Measurements from ENCODE around the gene HOXA9.
A peak's percentile ranks its signal among the peaks of the same experiment; 100 is the strongest.

Gene HOXA9

GRCh38 chr7:27144781-27145164, 20.6 kb downstream of the HOXA9 start:
- no peak for DNase-seq (ENCODE audit: low read depth)
- no peak overlapping the region for H3K4me3 ChIP-seq (ENCODE audit: low read depth, low read length)
- TF ChIP-seq CTCF (IDR thresholded peaks at IDR 0.05; ENCODE audit: low read depth, low read length, missing control alignments), result no peak
- in situ Hi-C loops (cut with HindIII; ENCODE audit: low sequenced_read_pairs), result no loop called here

- in situ Hi-C loops (cut with HindIII; ENCODE audit: low sequenced_read_pairs), result no loop called here
- DNase-seq (ENCODE audit: low read depth), result no peak
- H3K4me3 ChIP-seq (ENCODE audit: low read depth, low read length), result no peak overlapping the region
- no peak for TF ChIP-seq CTCF (IDR thresholded peaks at IDR 0.05; ENCODE audit: low read depth, low read length, missing control alignments)
These were observed 21.2 kb downstream of the HOXA9 start for GRCh38 chr7:27143950-27144780.

DNA sequence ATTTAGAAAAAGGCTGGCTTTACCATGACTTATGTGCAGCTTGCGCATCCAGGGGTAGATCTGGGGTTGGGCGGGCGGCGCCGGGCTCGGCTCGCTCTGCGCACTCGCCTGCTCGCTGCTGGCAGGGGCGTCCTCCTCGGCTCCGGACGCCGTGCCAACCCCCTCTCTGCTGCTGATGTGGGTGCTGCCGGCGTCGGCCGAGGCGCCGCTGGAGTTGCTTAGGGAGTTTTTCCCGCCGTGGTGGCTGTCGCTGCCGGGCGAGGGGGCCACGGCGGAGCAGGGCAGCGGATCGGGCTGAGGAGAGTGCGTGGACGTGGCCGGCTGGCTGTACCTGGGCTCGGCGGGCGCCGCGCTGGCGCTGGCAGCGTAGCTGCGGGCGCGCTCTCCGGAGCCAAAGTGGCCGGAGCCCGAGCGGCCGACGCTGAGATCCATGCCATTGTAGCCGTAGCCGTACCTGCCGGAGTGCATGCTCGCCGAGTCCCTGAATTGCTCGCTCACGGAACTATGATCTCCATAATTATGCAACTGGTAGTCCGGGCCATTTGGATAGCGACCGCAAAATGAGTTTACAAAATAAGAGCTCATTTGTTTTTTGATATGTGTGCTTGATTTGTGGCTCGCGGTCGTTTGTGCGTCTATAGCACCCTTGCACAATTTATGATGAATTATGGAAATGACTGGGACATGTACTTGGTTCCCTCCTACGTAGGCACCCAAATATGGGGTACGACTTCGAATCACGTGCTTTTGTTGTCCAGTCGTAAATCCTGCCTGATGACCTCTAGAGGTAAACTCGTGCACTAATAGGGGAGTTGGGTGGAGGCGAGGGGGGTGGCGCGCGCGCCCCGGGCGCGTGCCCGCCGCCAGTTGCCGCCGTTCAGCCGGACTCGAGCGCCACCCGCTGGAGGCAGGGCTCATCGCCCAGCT, 22.1 kb downstream of the HOXA9 start, which contains the start of gene HOXA5:
Gene HOXA5, minus strand, starts transcription at position 659 of the 927 bp plus-strand sequence. Its CDS starts 74 bp downstream, at position 585.
- in situ Hi-C loops (cut with HindIII; ENCODE audit: low sequenced_read_pairs), result no loop called here
- H3K4me3 ChIP-seq (ENCODE audit: low read depth, low read length), result peak within 1 kb of the TSS; percentile 31
- no peak for DNase-seq (ENCODE audit: low read depth)
- peak; percentile 73 for TF ChIP-seq CTCF (IDR thresholded peaks at IDR 0.05; ENCODE audit: low read depth, low read length, missing control alignments)

DNA sequence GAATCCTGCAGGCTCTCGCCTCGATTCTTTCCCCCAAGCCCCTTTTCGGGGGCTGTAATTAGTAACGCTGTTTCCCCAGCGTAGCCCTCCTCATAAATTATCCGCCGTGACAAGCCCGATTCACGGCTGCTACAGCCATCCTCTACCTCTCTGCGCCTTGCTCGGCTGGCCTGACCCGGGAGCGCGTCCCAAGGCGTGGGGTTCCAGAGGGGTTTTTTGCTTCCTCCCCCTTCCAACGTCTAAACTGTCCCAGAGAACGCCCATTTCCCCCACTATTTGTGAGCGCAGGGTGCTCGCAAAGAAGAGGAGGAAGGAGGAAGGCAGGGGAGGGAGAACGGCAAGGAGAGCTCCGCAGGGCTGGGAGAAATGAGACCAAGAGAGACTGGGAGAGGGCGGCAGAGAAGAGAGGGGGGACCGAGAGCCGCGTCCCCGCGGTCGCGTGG, 22.7 kb downstream of the HOXA9 start:
- in situ Hi-C loops (cut with HindIII; ENCODE audit: low sequenced_read_pairs), result no loop called here
- H3K4me3 ChIP-seq (ENCODE audit: low read depth, low read length), result peak overlapping the region; percentile 31
- no peak for DNase-seq (ENCODE audit: low read depth)
- TF ChIP-seq CTCF (IDR thresholded peaks at IDR 0.05; ENCODE audit: low read depth, low read length, missing control alignments), result no peak

DNA sequence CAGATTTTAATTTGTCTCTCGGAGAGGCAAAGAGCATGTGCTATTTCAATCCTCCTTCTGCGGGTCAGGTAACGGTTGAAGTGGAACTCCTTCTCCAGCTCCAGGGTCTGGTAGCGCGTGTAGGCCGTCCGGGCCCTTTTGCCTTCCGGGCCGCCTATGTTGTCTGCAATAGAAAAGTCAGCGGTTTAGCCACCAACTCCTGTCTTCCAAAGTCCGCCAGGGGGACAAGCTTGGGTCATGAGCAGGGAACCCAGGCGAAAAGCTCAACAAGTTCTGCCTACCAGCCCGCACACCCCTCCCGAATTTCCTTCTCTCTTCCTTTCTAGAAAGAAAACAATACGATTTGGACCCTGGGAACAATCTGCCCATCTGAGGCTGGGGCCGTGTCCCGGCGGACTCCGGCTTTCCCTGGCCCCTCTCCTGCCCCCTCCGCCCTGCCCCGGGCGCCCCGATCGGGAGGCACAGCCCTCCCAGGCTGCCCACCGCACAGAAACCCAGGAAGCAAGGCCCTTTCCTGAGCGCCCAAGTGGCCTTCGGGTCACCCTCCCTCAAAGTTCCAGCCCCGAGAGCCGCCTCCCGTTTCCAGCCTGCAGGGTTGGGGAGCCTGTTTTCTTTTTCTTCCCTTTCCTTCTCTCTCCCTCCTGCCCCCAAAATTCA, 23.3 kb downstream of the HOXA9 start:
- in situ Hi-C loops (cut with HindIII; ENCODE audit: low sequenced_read_pairs), result no loop called here
- TF ChIP-seq CTCF (IDR thresholded peaks at IDR 0.05; ENCODE audit: low read depth, low read length, missing control alignments), result peak; percentile 5
- no peak for DNase-seq (ENCODE audit: low read depth)
- H3K4me3 ChIP-seq (ENCODE audit: low read depth, low read length), result peak overlapping the region; percentile 31
